Astrocyte of the cerebellum (primary cell): ENCODE data around the gene TMEM17.

Source experiments
- DNase-seq: peaks from one replicate; pipeline ENCODE4 v3.0.0-alpha.2; 2011; ENCODE audit warnings: low read depth
- H3K4me3 ChIP-seq: 2 replicates; pipeline ENCODE4 v1.5.1; 2011; ENCODE audit warnings: mild to moderate bottlenecking, low read depth, low read length, moderate library complexity
- in situ Hi-C: cut with HindIII; loops from 2 replicates; pipeline ENCODE4 v1.10.0; 2017; ENCODE audit warnings: low sequenced_read_pairs
- TF ChIP-seq, protein P1 (sequence below): IDR thresholded peaks from 2 replicates; pipeline ENCODE4 v1.5.1; 2012; ENCODE audit warnings: low read length, low read depth, moderate library complexity, mild to moderate bottlenecking; ENCODE audit errors: missing control alignments

The TMEM17 gene

GRCh38 chr2:62486439-62486765 is 19.6 kb downstream of the TMEM17 start:
- in situ Hi-C loops = no loop called here
- TF ChIP-seq, protein P1, sequence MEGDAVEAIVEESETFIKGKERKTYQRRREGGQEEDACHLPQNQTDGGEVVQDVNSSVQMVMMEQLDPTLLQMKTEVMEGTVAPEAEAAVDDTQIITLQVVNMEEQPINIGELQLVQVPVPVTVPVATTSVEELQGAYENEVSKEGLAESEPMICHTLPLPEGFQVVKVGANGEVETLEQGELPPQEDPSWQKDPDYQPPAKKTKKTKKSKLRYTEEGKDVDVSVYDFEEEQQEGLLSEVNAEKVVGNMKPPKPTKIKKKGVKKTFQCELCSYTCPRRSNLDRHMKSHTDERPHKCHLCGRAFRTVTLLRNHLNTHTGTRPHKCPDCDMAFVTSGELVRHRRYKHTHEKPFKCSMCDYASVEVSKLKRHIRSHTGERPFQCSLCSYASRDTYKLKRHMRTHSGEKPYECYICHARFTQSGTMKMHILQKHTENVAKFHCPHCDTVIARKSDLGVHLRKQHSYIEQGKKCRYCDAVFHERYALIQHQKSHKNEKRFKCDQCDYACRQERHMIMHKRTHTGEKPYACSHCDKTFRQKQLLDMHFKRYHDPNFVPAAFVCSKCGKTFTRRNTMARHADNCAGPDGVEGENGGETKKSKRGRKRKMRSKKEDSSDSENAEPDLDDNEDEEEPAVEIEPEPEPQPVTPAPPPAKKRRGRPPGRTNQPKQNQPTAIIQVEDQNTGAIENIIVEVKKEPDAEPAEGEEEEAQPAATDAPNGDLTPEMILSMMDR = no peak

DNA sequence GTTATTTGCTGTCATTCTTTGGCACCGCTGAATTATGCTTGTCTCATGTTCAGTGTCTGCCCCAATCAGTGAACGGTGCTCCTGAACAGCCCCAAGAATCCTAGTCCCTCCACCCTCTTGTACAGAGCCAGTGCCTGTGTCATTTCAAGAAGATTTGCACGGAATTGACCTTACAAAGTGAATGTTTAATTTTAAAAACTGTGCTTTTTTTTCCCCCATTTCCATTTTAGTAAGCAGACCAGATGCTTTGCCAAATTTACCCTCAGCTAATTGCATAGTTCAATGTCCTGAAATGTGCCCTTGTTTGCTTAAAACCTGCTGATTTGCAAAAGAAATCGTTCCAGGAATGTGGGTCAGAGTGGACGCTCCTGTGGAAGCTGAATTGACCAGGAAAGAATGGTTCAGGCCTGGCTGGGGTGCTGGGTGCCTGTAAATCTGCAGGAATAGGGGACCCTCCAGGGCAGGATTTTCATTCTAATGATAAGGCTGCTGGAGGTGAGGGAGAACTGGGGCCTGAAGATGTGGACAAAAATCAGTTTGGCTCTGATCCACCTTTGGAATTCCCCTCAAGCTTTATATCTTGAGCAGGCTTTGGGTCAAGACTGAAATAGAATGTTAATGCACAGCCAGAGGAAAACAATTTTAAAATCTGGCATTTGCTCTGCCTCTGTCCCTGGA is 20.1 kb downstream of the TMEM17 start:
- TF ChIP-seq, protein P1 = no peak
- in situ Hi-C loops = no loop called here
- H3K4me3 ChIP-seq = no peak overlapping the region
- no peak for DNase-seq

More at GRCh38 chr2:62486439-62486765, 19.6 kb downstream of the TMEM17 start:
- no peak for DNase-seq
- H3K4me3 ChIP-seq = no peak overlapping the region

DNA sequence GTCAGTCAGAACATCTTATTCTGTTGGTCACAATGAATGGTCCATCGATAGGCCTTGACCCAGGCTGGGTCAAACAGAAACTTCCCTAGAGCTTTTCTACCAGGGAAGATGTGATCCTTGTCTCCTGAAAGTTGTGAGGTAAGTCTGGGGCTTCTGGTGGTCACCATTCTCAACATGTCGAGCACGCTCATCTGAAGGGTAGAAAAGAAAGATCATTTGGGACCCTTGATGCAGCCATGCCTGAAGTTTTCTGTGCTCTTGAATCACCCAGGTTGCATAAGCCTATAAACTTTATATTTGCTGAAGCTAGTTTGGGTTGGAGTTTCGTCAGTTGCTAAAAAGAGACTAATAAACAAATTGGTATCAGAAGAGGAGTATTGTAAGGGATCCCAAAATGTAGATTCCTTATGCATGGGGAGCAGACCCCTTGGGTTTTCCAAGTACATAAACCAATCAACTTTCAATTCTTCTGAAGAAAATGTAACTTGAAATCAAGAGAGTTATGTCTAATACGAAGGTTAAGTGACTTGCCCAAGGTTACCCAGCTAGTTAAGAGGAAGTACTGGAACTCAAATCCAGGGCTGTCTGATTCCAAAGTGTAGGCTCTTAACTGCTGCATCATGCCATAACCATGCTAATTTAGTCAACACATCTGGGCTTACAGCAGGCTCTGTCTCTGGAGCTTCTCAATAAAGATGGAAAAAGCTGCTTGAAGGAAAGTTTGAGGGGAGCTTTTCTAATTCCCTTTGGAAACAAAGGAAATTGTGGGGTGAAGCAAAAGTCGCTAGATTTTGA is 23.2 kb downstream of the TMEM17 start:
- in situ Hi-C loops = no loop called here
- TF ChIP-seq, protein P1 = no peak
- no peak for DNase-seq
- no peak overlapping the region for H3K4me3 ChIP-seq

DNA sequence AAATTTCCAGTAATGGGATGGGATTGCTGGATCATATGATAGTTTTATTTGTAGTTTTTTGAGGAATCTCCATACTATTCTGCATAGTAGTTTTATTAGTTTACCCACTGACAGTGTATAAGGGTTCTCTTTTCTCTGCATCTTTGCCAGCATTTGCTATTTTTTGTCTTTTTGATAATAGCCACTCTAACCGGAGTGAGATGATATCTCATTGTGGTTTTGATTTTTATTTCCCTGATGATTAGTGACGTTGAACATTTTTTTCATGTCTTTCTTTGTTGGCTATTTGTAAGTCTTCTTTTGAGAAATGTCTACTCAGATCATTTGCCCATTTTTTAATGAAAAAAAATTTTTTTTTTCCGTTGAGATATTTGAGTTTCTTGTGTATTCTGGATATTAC is 26.1 kb downstream of the TMEM17 start:
- DNase-seq = no peak
- TF ChIP-seq, protein P1 = no peak

DNA sequence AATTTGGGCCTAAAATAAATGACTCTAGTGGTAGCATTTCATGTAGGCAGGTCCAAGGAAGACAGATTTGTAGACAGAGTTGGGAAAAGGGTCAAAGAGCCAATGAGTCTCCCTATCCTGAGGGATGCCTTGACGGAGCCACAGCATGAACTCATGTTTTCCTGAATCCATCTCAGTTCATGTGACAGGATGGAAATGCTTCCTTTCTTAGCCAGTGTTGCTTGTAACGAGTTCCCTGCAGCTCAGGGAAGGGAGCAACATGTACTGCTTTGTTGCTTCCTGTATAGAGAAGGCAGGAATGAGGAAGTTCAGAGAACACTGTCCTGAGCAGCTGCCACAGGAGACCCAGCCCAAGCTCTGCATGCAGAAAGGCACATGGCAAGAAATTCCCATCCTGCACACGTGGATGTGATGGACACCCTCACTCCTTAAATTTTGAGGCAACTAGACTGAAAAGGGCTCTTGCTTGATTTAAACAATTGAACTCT is 27.9 kb downstream of the TMEM17 start:
- DNase-seq = no peak
- TF ChIP-seq, protein P1 = no peak
- no peak overlapping the region for H3K4me3 ChIP-seq
- in situ Hi-C loops = no loop called here

More for the DNA sequence above, 26.1 kb downstream of the TMEM17 start:
- in situ Hi-C loops = no loop called here
- no peak overlapping the region for H3K4me3 ChIP-seq

DNA sequence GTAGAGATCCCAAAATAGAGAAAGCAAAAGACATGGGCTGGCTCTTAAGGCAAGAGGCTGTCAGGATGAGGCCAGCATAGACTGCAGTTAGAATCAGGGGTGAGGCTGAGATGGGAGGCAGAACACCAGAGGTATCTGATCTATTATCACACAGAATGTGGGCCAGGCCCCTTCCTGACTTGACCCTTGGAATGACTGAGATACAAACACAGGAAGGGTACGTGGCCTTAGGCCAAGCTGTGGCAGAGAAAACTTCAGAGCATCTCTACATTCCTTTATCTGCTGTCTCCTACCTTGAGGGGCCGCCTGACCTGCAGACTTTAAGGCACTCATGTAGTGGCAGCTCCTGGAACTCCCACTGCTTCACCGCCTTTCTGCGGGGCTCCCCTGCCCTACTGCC is 28.4 kb downstream of the TMEM17 start:
- DNase-seq = no peak
- no peak overlapping the region for H3K4me3 ChIP-seq
- in situ Hi-C loops = no loop called here
- TF ChIP-seq, protein P1 = no peak
